ENCODE measurements around the gene KCNMB1. TPM values are rescaled to one million over a fixed set of nuclear protein-coding genes. Genes with fewer than 3 reads are reported as not detected.
A peak's percentile ranks its signal among the peaks of the same experiment; 100 is the strongest.

Gene KCNMB1
- total RNA-seq, 4 donors from 2014 or later, result 0.07 to 0.09 TPM; not detected in 2

DNA sequence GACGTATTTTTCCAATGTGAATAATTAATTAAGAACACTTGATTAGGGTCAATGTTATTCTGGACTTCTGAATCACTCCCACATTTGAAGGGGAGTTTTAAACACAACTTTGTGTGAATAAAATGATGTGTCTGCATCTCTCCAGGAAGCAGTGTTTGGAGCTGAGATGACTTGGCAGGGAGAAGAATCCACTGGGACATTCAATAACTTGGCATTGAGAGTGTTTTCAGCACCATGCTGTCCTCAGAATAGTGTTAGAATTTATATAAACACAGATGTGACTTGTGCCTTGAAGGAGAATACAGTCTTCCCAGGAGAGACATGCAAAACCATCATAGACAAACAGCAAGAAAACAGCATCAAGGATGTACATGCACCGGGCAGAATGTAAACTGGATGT lies 32.7 kb upstream of the KCNMB1 start:
- H3K36me3 ChIP-seq, result no peaks in the 10 kb centered on the region
- H3K4me3 ChIP-seq, result no peak overlapping the region
- TF ChIP-seq, protein P1, sequence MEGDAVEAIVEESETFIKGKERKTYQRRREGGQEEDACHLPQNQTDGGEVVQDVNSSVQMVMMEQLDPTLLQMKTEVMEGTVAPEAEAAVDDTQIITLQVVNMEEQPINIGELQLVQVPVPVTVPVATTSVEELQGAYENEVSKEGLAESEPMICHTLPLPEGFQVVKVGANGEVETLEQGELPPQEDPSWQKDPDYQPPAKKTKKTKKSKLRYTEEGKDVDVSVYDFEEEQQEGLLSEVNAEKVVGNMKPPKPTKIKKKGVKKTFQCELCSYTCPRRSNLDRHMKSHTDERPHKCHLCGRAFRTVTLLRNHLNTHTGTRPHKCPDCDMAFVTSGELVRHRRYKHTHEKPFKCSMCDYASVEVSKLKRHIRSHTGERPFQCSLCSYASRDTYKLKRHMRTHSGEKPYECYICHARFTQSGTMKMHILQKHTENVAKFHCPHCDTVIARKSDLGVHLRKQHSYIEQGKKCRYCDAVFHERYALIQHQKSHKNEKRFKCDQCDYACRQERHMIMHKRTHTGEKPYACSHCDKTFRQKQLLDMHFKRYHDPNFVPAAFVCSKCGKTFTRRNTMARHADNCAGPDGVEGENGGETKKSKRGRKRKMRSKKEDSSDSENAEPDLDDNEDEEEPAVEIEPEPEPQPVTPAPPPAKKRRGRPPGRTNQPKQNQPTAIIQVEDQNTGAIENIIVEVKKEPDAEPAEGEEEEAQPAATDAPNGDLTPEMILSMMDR (IDR thresholded peaks at IDR 0.05 in 4 of 5, conservative IDR thresholded peaks at IDR 0.05 in 1 of 5), result no peak
- no peak for TF ChIP-seq POLR2A (IDR thresholded peaks at IDR 0.05)
- in situ Hi-C loops (cut with MboI; ENCODE audit: low sequenced_read_pairs in 4 of 4) (loop anchor here in 3 of 4 donors (5.0 to 10.0 kb wide), 3 partner anchors 195 to 200 kb away; no protein-coding TSS in a partner anchor), intact Hi-C loops (cut with DNase I; ENCODE audit: low total_unique reads) (loop anchor here (5.0 kb wide), 1 partner anchor 195 kb away; no protein-coding TSS in a partner anchor)
- no peaks in the 10 kb centered on the region for H3K4me1 ChIP-seq
- H3K27me3 ChIP-seq, result no peaks in the 10 kb centered on the region
- H3K9me3 ChIP-seq, result no peaks in the 10 kb centered on the region
- peak in 1 of 2 donors; percentile 44 for ATAC-seq
- no peak overlapping the region for H3K27ac ChIP-seq
- DNase-seq, result no peak

DNA sequence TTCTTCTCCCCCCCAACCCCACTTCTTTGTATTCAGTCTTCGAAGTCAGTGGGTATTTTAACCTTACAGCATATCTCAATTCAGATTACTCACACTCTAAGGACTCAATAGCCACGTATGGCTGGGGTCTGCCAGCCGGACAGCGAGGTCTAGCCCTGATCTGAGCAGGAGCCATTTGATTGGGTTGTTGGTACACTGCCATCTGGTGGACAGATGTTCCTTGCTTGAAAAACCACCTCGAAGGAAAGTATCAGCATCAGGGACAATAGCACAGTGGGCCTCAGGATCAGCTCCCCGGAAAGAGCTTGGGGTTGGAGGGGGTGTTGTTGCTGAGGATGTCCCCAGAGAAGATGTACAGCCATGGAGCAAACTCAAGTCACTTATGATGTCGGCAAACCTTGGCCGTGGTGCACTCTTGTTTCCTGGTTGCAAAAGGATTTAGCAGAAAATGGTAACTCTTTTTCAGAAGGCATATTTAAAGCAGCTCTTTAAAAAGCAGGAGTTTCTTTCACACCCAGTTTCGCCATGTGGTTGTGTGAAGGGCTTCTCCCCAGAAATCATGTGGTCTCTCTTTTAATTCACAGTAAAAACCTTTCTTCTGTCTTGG lies 31.7 kb upstream of the KCNMB1 start:
- ATAC-seq, result peak; percentile 49 to 50
- in situ Hi-C loops (cut with MboI; ENCODE audit: low sequenced_read_pairs in 4 of 4), result loop anchor here in 3 of 4 donors (5.0 to 10.0 kb wide), 3 partner anchors 194 to 199 kb away; no protein-coding TSS in a partner anchor
- TF ChIP-seq, protein P1 (IDR thresholded peaks at IDR 0.05 in 4 of 5, conservative IDR thresholded peaks at IDR 0.05 in 1 of 5), result peak; percentile 20 to 67 (median 45)
- no peak for TF ChIP-seq POLR2A (IDR thresholded peaks at IDR 0.05)
- Histone ChIP-seq H3K27me3 (no peaks in the 10 kb centered on the region), H3K9me3 (no peaks in the 10 kb centered on the region), H3K4me1 (no peaks in the 10 kb centered on the region), H3K4me3 (no peak overlapping the region), H3K36me3 (no peaks in the 10 kb centered on the region), H3K27ac (no peak overlapping the region)
- peak in 1 of 2 donors; percentile 32 for DNase-seq
- intact Hi-C loops (cut with DNase I; ENCODE audit: low total_unique reads), result loop anchor here (1.0 to 5.0 kb wide), 2 partner anchors 153 to 194 kb away; no protein-coding TSS in a partner anchor

DNA sequence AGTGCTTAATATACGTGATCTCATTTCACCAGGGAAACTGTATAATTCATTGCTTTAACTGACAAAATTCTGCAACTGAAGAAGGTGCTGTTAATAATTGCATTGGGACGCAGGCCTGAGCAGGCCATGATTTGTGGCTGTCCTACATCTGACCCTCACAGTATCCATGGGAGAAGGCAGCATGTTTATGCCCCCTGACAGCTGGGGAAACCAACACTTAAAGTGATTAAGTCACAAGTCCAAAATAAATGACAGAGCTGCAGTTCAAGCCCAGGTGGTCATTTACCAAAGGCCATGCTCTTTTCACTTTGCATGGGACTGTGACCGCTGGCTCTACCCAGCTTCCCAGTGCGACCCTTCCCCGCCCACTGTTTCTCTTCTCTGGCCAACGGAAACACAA lies 30.5 kb upstream of the KCNMB1 start:
- Histone ChIP-seq H3K4me3 (no peak overlapping the region), H3K36me3 (no peaks in the 10 kb centered on the region), H3K9me3 (no peaks in the 10 kb centered on the region), H3K27me3 (no peaks in the 10 kb centered on the region), H3K4me1 (no peaks in the 10 kb centered on the region), H3K27ac (no peak overlapping the region)
- intact Hi-C loops (cut with DNase I; ENCODE audit: low total_unique reads), result loop anchor here (1.0 to 5.0 kb wide), 2 partner anchors 151 to 192 kb away; no protein-coding TSS in a partner anchor
- TF ChIP-seq, protein P1 (IDR thresholded peaks at IDR 0.05 in 4 of 5, conservative IDR thresholded peaks at IDR 0.05 in 1 of 5), result no peak
- TF ChIP-seq POLR2A (IDR thresholded peaks at IDR 0.05), result no peak
- in situ Hi-C loops (cut with MboI; ENCODE audit: low sequenced_read_pairs in 4 of 4), result loop anchor here in 3 of 4 donors (5.0 to 10.0 kb wide), 4 partner anchors 152 to 197 kb away; no protein-coding TSS in a partner anchor
- ATAC-seq, result no peak
- no peak for DNase-seq

DNA sequence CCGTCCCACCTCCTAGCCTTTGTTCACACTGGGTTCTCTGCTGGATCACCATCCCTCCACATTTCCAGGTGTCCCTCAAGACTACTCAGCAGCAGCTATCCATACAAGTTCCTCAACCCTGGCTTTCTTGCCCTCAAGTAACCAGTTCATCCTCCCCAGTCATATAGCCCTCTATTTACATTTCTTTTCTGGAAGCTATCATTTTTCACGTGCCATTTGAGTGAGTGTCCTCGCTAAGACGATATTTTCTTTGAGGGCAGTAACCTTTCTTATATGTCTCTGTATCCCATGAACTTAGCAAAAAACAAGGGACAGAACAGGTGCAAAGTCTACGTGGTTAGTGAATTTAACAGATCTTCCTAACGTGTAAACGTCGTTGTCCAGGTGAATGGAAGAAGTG lies 29.6 kb upstream of the KCNMB1 start:
- no peak overlapping the region for H3K27ac ChIP-seq
- H3K27me3 ChIP-seq, result no peaks in the 10 kb centered on the region
- no peak for ATAC-seq
- in situ Hi-C loops (cut with MboI; ENCODE audit: low sequenced_read_pairs in 4 of 4), result loop anchor here in 1 of 4 donors (5.0 kb wide), 1 partner anchor 151 kb away; no protein-coding TSS in a partner anchor
- TF ChIP-seq, protein P1 (IDR thresholded peaks at IDR 0.05 in 4 of 5, conservative IDR thresholded peaks at IDR 0.05 in 1 of 5), result no peak
- no peak for TF ChIP-seq POLR2A (IDR thresholded peaks at IDR 0.05)
- DNase-seq, result no peak
- no peak overlapping the region for H3K4me3 ChIP-seq
- H3K9me3 ChIP-seq, result no peaks in the 10 kb centered on the region
- no peaks in the 10 kb centered on the region for H3K36me3 ChIP-seq
- intact Hi-C loops (cut with DNase I; ENCODE audit: low total_unique reads), result no loop called here
- H3K4me1 ChIP-seq, result no peaks in the 10 kb centered on the region
